ENCODE data around the gene OLIG2. TPM values are rescaled to one million over a fixed set of nuclear protein-coding genes. Genes with fewer than 3 reads are reported as not detected.

OLIG2 gene
- total RNA-seq, 1 donor from 2014 or later, result 21.4 TPM

DNA sequence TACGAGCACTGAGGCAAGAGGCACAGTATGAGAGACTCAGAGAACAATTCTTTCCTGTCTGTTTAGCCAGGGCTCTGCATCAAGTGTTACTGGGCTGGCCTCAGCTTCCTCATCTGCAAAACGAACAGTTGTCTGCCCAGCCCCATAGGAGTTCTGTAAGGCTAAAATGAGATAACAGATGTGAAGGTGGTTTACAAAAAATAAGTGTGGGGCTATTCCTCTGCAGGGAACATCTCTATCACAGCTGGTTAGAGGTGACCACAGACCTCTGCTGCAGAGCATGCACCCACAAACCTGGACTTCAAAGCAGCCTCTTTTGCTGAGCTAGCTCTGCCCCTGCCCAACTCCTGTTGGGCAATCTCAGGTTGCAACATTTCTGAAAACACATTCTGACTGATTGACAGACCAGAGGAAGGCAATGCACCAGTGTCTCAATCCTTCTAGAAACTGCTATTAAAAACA is 33.7 kb downstream of the OLIG2 start:
- H3K4me3 Mint-ChIP-seq (ENCODE audit: unreplicated experiment), result no peak overlapping the region
- H3K4me1 Mint-ChIP-seq (ENCODE audit: low read depth, unreplicated experiment), result peaks cover 13% of the 10 kb centered on the region
- TF ChIP-seq, protein P1, sequence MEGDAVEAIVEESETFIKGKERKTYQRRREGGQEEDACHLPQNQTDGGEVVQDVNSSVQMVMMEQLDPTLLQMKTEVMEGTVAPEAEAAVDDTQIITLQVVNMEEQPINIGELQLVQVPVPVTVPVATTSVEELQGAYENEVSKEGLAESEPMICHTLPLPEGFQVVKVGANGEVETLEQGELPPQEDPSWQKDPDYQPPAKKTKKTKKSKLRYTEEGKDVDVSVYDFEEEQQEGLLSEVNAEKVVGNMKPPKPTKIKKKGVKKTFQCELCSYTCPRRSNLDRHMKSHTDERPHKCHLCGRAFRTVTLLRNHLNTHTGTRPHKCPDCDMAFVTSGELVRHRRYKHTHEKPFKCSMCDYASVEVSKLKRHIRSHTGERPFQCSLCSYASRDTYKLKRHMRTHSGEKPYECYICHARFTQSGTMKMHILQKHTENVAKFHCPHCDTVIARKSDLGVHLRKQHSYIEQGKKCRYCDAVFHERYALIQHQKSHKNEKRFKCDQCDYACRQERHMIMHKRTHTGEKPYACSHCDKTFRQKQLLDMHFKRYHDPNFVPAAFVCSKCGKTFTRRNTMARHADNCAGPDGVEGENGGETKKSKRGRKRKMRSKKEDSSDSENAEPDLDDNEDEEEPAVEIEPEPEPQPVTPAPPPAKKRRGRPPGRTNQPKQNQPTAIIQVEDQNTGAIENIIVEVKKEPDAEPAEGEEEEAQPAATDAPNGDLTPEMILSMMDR (IDR thresholded peaks at IDR 0.05; ENCODE audit: partially characterized antibody, unreplicated experiment), result no peak
- no peak for DNase-seq
- H3K9me3 Mint-ChIP-seq (ENCODE audit: unreplicated experiment), result peaks cover 2% of the 10 kb centered on the region
- no peaks in the 10 kb centered on the region for H3K36me3 Mint-ChIP-seq (ENCODE audit: unreplicated experiment)
- H3K27ac Mint-ChIP-seq (ENCODE audit: unreplicated experiment), result no peak overlapping the region
- H3K27me3 Mint-ChIP-seq (ENCODE audit: unreplicated experiment), result peaks cover 9% of the 10 kb centered on the region

DNA sequence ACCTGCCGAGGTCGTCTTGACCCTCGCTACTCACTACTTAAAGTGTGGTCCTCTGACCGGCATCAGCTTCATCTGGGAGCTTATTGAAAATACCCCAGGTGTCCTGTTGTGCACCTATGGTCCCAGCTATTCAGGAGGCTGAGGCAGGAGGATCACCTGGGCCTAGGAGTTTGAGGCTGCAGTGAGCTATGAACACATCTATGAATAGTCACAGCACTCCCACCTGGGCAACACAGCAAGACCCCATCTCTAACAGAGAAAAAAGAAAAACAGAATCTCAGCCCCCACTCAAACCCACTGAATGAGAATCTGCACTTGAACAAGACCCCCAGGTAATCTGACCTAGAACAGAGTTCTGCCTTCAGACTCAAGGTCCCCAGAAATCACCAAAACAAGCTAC is 35.5 kb downstream of the OLIG2 start:
- Mint-ChIP-seq H3K27me3 (ENCODE audit: unreplicated experiment) (peaks cover 6% of the 10 kb centered on the region), H3K36me3 (ENCODE audit: unreplicated experiment) (no peaks in the 10 kb centered on the region), H3K4me1 (ENCODE audit: low read depth, unreplicated experiment) (peaks cover 15% of the 10 kb centered on the region), H3K27ac (ENCODE audit: unreplicated experiment) (no peak overlapping the region), H3K9me3 (ENCODE audit: unreplicated experiment) (peaks cover 2% of the 10 kb centered on the region), H3K4me3 (ENCODE audit: unreplicated experiment) (no peak overlapping the region)
- TF ChIP-seq, protein P1 (IDR thresholded peaks at IDR 0.05; ENCODE audit: partially characterized antibody, unreplicated experiment), result no peak
- DNase-seq, result no peak

DNA sequence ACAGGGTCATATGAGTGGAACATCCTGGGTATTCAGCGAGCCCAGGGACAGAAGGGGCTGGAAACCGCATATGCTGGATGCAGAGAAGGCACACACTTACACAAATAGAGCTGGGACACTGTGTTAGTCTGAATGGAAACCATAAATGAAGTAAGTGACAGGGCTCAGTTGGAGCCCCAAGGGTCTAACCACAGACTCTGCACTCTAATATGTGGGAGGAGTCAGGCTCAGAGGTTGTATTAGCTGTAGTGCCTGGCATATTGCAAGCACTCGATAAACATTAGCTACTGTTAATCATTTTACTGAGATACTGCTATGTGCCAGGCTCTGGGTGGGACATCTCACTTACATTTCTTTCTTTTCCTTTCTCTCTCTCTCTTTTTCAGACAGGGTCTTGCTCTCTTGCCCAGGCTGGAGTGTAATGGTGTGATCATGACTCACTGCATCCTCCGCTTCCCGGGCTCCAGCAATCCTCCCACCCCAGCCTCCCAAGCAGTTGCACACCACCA is 37.7 kb downstream of the OLIG2 start:
- Mint-ChIP-seq H3K4me3 (ENCODE audit: unreplicated experiment) (no peak overlapping the region), H3K4me1 (ENCODE audit: low read depth, unreplicated experiment) (peaks cover 17% of the 10 kb centered on the region), H3K9me3 (ENCODE audit: unreplicated experiment) (peaks cover 2% of the 10 kb centered on the region), H3K27ac (ENCODE audit: unreplicated experiment) (no peak overlapping the region), H3K36me3 (ENCODE audit: unreplicated experiment) (no peaks in the 10 kb centered on the region), H3K27me3 (ENCODE audit: unreplicated experiment) (peaks cover 6% of the 10 kb centered on the region)
- no peak for DNase-seq
- TF ChIP-seq, protein P1 (IDR thresholded peaks at IDR 0.05; ENCODE audit: partially characterized antibody, unreplicated experiment), result no peak

DNA sequence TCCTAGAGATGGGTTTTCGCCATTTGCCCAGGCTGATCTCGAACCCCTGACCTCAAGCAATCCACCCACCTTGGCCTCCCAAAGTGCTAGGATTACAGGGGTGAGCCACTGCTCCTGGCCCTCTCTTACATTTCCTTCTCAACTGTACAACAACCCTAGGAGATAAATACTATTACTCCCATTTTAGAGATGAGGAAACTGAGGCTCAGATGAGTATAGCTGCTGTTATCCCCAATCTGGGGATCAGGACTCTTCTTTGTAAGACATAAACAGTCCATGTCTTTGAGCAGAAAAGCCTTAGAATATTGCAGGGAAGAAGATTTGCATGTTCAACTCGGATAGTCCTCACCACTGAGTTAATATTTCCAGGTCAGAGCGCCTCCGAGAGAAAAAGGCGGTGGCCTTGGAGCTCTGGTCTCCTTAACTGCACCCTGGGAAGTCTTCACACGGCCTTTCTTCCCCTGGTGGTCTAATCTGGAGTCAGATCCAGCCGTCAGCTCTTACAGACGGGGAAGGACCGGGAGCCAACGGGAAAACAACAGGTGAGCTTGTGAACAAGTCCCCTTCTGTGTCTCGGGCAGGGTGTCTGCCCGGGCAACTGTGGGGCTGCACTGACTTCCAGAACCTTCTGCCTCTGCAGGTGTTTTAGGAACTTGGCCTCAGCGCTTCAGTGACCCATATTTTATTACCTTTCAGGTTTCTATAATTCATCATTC is 38.3 kb downstream of the OLIG2 start:
- Mint-ChIP-seq H3K27ac (ENCODE audit: unreplicated experiment) (no peak overlapping the region), H3K4me3 (ENCODE audit: unreplicated experiment) (no peak overlapping the region), H3K4me1 (ENCODE audit: low read depth, unreplicated experiment) (peaks cover 13% of the 10 kb centered on the region), H3K9me3 (ENCODE audit: unreplicated experiment) (peaks cover 2% of the 10 kb centered on the region), H3K27me3 (ENCODE audit: unreplicated experiment) (peaks cover 6% of the 10 kb centered on the region), H3K36me3 (ENCODE audit: unreplicated experiment) (no peaks in the 10 kb centered on the region)
- no peak for DNase-seq
- TF ChIP-seq, protein P1 (IDR thresholded peaks at IDR 0.05; ENCODE audit: partially characterized antibody, unreplicated experiment), result no peak

All from glutamatergic neuron (in vitro differentiated cells).